GM21381 (cell line): ENCODE results near the gene ZNF155.
"Not testable (repeated sequence)": the region's sequence is repeated elsewhere in the genome, so short reads cannot be mapped to it uniquely, and the experiment has no call there.

Experiments used
- ATAC-seq: cut with Tn5 transposase; IDR thresholded peaks from one replicate; pipeline ENCODE4 v1.9.1; 2021; ENCODE audit warnings: mild to moderate bottlenecking, moderate library complexity; ENCODE audit not compliant: unreplicated experiment

The ZNF155 gene

GRCh38 chr19:43983912-43984686 lies at the start of gene ZNF155:
ZNF155 (plus strand) TSS chr19:43984188; CDS start chr19:43988544, 4,356 bp downstream.
- ATAC-seq, result peak; percentile 95

GRCh38 chr19:43934985-43935708 lies 48.8 kb upstream of the ZNF155 start, which contains the start of gene ZNF45:
ZNF45 (minus strand) TSS chr19:43935282; CDS start chr19:43922185, 13,097 bp downstream.
- ATAC-seq, result peak; percentile 93

GRCh38 chr19:43936188-43936587 lies 47.8 kb upstream of the ZNF155 start:
- no peak for ATAC-seq

GRCh38 chr19:43939557-43940260 lies 44.3 kb upstream of the ZNF155 start:
- ATAC-seq, result no peak

- no peak for ATAC-seq
Observed at GRCh38 chr19:43940719-43941118, 43.3 kb upstream of the ZNF155 start.

- ATAC-seq, result no peak
Observed at GRCh38 chr19:43941209-43941608, 42.8 kb upstream of the ZNF155 start.

- ATAC-seq, result not testable (repeated sequence)
Observed at GRCh38 chr19:43947412-43947811, 36.6 kb upstream of the ZNF155 start.

- not testable (repeated sequence) for ATAC-seq
Observed at GRCh38 chr19:43949803-43950202, 34.2 kb upstream of the ZNF155 start.

GRCh38 chr19:43950834-43951645 lies 32.9 kb upstream of the ZNF155 start, which contains the start of gene ZNF221:
ZNF221 (plus strand) TSS chr19:43951228; CDS start chr19:43962727, 11,499 bp downstream.
- ATAC-seq, result peak; percentile 98

- no peak for ATAC-seq
Observed at GRCh38 chr19:43956827-43957226, 27.2 kb upstream of the ZNF155 start.

- no peak for ATAC-seq
Observed at GRCh38 chr19:43957891-43958290, 26.1 kb upstream of the ZNF155 start.

- ATAC-seq, result no peak
Observed at GRCh38 chr19:43960411-43960810, 23.6 kb upstream of the ZNF155 start.

GRCh38 chr19:43966079-43966694 lies 17.8 kb upstream of the ZNF155 start:
- no peak for ATAC-seq

GRCh38 chr19:43976732-43977131 lies 7.3 kb upstream of the ZNF155 start:
- no peak for ATAC-seq

GRCh38 chr19:43983544-43983911 lies 460 bp upstream of the ZNF155 start:
- no peak for ATAC-seq

GRCh38 chr19:43984687-43985000 lies 656 bp downstream of the ZNF155 start:
- ATAC-seq, result peak; percentile 9

GRCh38 chr19:43997631-43998290 lies 13.8 kb downstream of the ZNF155 start:
- no peak for ATAC-seq

- no peak for ATAC-seq
Observed at GRCh38 chr19:44002212-44002565, 18.2 kb downstream of the ZNF155 start.

GRCh38 chr19:44002566-44003460 lies 18.8 kb downstream of the ZNF155 start, which contains the start of gene ZNF230:
ZNF230 (plus strand) TSS chr19:44002957; CDS start chr19:44007079, 4,122 bp downstream.
- peak; percentile 94 for ATAC-seq
